Fibroblast of villous mesenchyme (primary cell): Measurements from ENCODE around the gene THY1. TPM values are rescaled to one million over a fixed set of nuclear protein-coding genes. Genes with fewer than 3 reads are reported as not detected.
"Not testable (repeated sequence)": the region's sequence is repeated elsewhere in the genome, so short reads cannot be mapped to it uniquely, and the experiment has no call there.

Experiments
- DNase-seq: peaks from one replicate; pipeline ENCODE4 v3.0.0-alpha.2; 2010; ENCODE audit warnings: low read depth
- H3K4me3 ChIP-seq: 2 replicates; pipeline ENCODE4 v1.5.1; 2011; ENCODE audit warnings: low read depth, mild to moderate bottlenecking, low read length
- CTCF ChIP-seq: IDR thresholded peaks from 2 replicates; pipeline ENCODE4 v1.5.1; 2012; ENCODE audit warnings: low read depth, mild to moderate bottlenecking, low read length; ENCODE audit not compliant: insufficient read depth
- total RNA-seq: library from RNA; depleted of rRNA; stranded (reverse); fragments of >200 nt; gene quantifications from 2 replicates; pipeline ENCODE4 v1.2.3, GENCODE V29; 2012

The THY1 gene
- total RNA-seq, 1 donor, result 194 TPM

- peak; percentile 48 for DNase-seq
- TF ChIP-seq CTCF, result no peak
- H3K4me3 ChIP-seq, result no peak overlapping the region
Measured at GRCh38 chr11:119445850-119446249, 22.9 kb upstream of the THY1 start.

GRCh38 chr11:119445379-119445778 is 22.4 kb upstream of the THY1 start:
- TF ChIP-seq CTCF, result no peak
- no peak for DNase-seq

GRCh38 chr11:119441898-119442243 is 18.9 kb upstream of the THY1 start:
- no peak for TF ChIP-seq CTCF
- no peak for DNase-seq
- no peak overlapping the region for H3K4me3 ChIP-seq

More at GRCh38 chr11:119445379-119445778, 22.4 kb upstream of the THY1 start:
- H3K4me3 ChIP-seq, result no peak overlapping the region

GRCh38 chr11:119438599-119438998 is 15.6 kb upstream of the THY1 start:
- no peak overlapping the region for H3K4me3 ChIP-seq
- DNase-seq, result no peak
- no peak for TF ChIP-seq CTCF

GRCh38 chr11:119437521-119437920 is 14.5 kb upstream of the THY1 start:
- not testable (repeated sequence) for H3K4me3 ChIP-seq

GRCh38 chr11:119436711-119437110 is 13.7 kb upstream of the THY1 start:
- DNase-seq, result no peak
- no peak for TF ChIP-seq CTCF
- no peak overlapping the region for H3K4me3 ChIP-seq

More at GRCh38 chr11:119437521-119437920, 14.5 kb upstream of the THY1 start:
- DNase-seq, result not testable (repeated sequence)

- no peak overlapping the region for H3K4me3 ChIP-seq
- TF ChIP-seq CTCF, result no peak
- DNase-seq, result no peak
Measured at GRCh38 chr11:119436093-119436492, 13.1 kb upstream of the THY1 start.
